HepG2 (cell line): ENCODE data around the gene RNASE12. TPM values are rescaled to one million over a fixed set of nuclear protein-coding genes. Genes with fewer than 3 reads are reported as not detected.

ENCODE experiments used
- CREM ChIP-seq, 2 experiments: sonication (generic) in 1 of 2; formaldehyde crosslinking in 1 of 2; IDR thresholded peaks; 2 replicates each; pipeline versions ENCODE4 v1.4.0 to v1.6.1; 2016 to 2020; ENCODE audit warnings: antibody characterized with exemption in 1 of 2, mild to moderate bottlenecking in 1 of 2, missing genetic modification reagents in 1 of 2
- ETV5 ChIP-seq: IDR thresholded peaks from 2 replicates; pipeline ENCODE4 v1.6.1; 2018; ENCODE audit warnings: missing biosample characterization, missing genetic modification reagents, inconsistent platforms, borderline replicate concordance
- GATAD2A ChIP-seq: IDR thresholded peaks from 2 replicates; pipeline ENCODE4 v1.6.1; 2016
- HNRNPL ChIP-seq: fragments of 200-400 bp; formaldehyde crosslinking; IDR thresholded peaks from 2 replicates; pipeline ENCODE4 v1.6.1; 2017; ENCODE audit warnings: mild to moderate bottlenecking, low read depth, low read length
- JUND ChIP-seq: sonication (generic); formaldehyde crosslinking; IDR thresholded peaks from 2 replicates; pipeline ENCODE4 v1.8.0; 2022; ENCODE audit warnings: mild to moderate bottlenecking, missing genetic modification reagents
- KMT2B ChIP-seq: IDR thresholded peaks from 2 replicates; pipeline ENCODE4 v1.6.1; 2016; ENCODE audit warnings: missing genetic modification reagents, missing compliant biosample characterization
- RFXAP ChIP-seq: sonication (generic); formaldehyde crosslinking; IDR thresholded peaks from 2 replicates; pipeline ENCODE4 v1.4.0; 2020; ENCODE audit warnings: missing genetic modification reagents, borderline replicate concordance
- SOX5 ChIP-seq: IDR thresholded peaks from 2 replicates; pipeline ENCODE4 v1.6.1; 2016; ENCODE audit warnings: borderline replicate concordance
- TCF7 ChIP-seq: sonication (generic); IDR thresholded peaks from 2 replicates; pipeline ENCODE4 v1.6.1; 2016; ENCODE audit warnings: antibody characterized with exemption, low read depth
- TOPORS ChIP-seq: sonication (generic); formaldehyde crosslinking; IDR thresholded peaks from 2 replicates; pipeline ENCODE4 v1.8.0; 2023; ENCODE audit warnings: mild to moderate bottlenecking, missing genetic modification reagents
- ZBTB7A ChIP-seq: sonication (generic); formaldehyde crosslinking; IDR thresholded peaks from 2 replicates; pipeline ENCODE4 v1.8.0; 2022; ENCODE audit warnings: mild to moderate bottlenecking, missing genetic modification reagents
- ZNF180 ChIP-seq: sonication (generic); formaldehyde crosslinking; IDR thresholded peaks from 2 replicates; pipeline ENCODE4 v1.4.0; 2020; ENCODE audit warnings: low read depth, missing genetic modification reagents, borderline replicate concordance
- ZNF329 ChIP-seq: sonication (generic); formaldehyde crosslinking; IDR thresholded peaks from 2 replicates; pipeline ENCODE4 v1.9.0; 2021; ENCODE audit warnings: low read depth, mild to moderate bottlenecking, missing genetic modification reagents
- ZNF431 ChIP-seq: sonication (generic); formaldehyde crosslinking; IDR thresholded peaks from 2 replicates; pipeline ENCODE4 v1.9.0; 2022; ENCODE audit warnings: missing genetic modification reagents, low read depth, mild to moderate bottlenecking, borderline replicate concordance
- ZNF543 ChIP-seq: sonication (generic); formaldehyde crosslinking; IDR thresholded peaks from 2 replicates; pipeline ENCODE4 v1.4.0; 2020; ENCODE audit warnings: mild to moderate bottlenecking, missing genetic modification reagents
- ZNF546 ChIP-seq: sonication (generic); formaldehyde crosslinking; conservative IDR thresholded peaks from 2 replicates; pipeline ENCODE4 v1.8.1; 2023; ENCODE audit warnings: mild to moderate bottlenecking, missing genetic modification reagents
- ZNF747 ChIP-seq: sonication (generic); formaldehyde crosslinking; IDR thresholded peaks from 2 replicates; pipeline ENCODE4 v1.8.1; 2023; ENCODE audit warnings: missing genetic modification reagents, mild to moderate bottlenecking, borderline replicate concordance
- ZSCAN12 ChIP-seq: sonication (generic); formaldehyde crosslinking; IDR thresholded peaks from 2 replicates; pipeline ENCODE4 v1.9.0; 2021; ENCODE audit warnings: mild to moderate bottlenecking, missing genetic modification reagents
- polyA plus RNA-seq, 8 experiments: library from polyadenylated mRNA; depleted of rRNA in 3 of 8; stranded (reverse) in 7 of 8; unstranded in 1 of 8; fragments of >200 nt; fragmentation: Illumina TruSeq in 4 of 8; extraction: Trizol in 4 of 8; gene quantifications; 2 replicates each; pipeline versions ENCODE4 v1.2.1 to v1.2.3, GENCODE V29; 2011 to 2016; ENCODE audit warnings: low read depth in 4 of 8, missing spikeins in 1 of 8, mixed read lengths in 1 of 8; ENCODE audit not compliant: insufficient read depth in 1 of 8
- total RNA-seq, 5 experiments: library from RNA; depleted of rRNA; stranded (reverse); fragments of >200 nt; fragmentation: Illumina TruSeq; extraction: Trizol; gene quantifications; 2 replicates each; pipeline ENCODE4 v1.2.3, GENCODE V29; 2016; ENCODE audit warnings: low read depth in 1 of 5
- TF ChIP-seq, protein P1 (sequence below): sonication (generic); formaldehyde crosslinking; IDR thresholded peaks from 2 replicates; pipeline ENCODE4 v1.4.0; 2020; ENCODE audit warnings: missing genetic modification reagents
- TF ChIP-seq, protein P2 (sequence below): sonication (generic); formaldehyde crosslinking; IDR thresholded peaks from 2 replicates; pipeline ENCODE4 v1.5.1; 2020; ENCODE audit warnings: mild to moderate bottlenecking, missing genetic modification reagents, borderline replicate concordance
- TF ChIP-seq, protein P3 (sequence below): IDR thresholded peaks from 2 replicates; pipeline ENCODE4 v1.6.1; 2018; ENCODE audit warnings: missing genetic modification reagents, mild to moderate bottlenecking, missing compliant biosample characterization
- TF ChIP-seq, protein P4 (sequence below): sonication (generic); formaldehyde crosslinking; IDR thresholded peaks from 2 replicates; pipeline ENCODE4 v1.4.0; 2020; ENCODE audit warnings: missing genetic modification reagents, low read depth, mild to moderate bottlenecking, borderline replicate concordance
- TF ChIP-seq, protein P5 (sequence below): IDR thresholded peaks from 2 replicates; pipeline ENCODE4 v1.6.1; 2012; ENCODE audit warnings: low read depth, low read length, improper control_type of control experiment

RNASE12 gene
- total and polyA plus RNA-seq, 2 of the 13 experiments (the other 11 are each of a cell fraction or from before 2014, with no cell fraction given): not detected

DNA sequence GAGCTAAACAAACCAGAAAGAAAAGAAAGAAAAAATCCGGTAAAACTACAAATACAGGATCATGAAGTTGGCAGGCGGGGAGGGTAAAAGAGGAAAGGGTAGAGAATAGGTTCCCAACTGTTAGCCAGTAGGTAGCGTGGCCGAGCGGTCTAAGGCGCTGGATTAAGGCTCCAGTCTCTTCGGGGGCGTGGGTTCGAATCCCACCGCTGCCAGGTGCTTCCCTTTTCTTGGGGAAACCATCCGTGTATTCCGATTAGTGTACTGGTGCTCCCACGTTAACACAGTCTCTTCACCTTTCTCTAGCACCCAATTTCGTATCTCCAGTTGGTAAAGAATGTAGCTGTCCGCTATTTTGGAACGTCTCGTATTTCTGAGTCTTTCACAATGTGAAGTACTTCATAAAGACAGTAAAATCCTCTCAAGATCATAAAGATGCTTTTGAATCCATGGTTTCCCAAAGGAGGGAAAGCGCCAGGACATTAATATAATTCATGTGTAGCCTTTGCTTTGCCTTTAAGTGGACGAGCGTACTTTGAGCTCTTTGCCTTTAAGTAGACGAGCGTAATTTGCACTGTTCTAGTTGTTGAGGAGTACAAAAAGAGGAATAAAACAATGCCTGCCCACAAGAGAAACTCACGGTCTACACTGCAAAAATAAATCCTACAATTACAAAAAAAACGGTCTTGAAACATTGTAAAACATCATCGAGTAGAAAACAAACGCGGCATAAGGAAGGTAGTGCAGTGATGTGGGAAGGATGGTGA lies 19.0 kb upstream of the RNASE12 start (continued):
- TF ChIP-seq, protein P1, sequence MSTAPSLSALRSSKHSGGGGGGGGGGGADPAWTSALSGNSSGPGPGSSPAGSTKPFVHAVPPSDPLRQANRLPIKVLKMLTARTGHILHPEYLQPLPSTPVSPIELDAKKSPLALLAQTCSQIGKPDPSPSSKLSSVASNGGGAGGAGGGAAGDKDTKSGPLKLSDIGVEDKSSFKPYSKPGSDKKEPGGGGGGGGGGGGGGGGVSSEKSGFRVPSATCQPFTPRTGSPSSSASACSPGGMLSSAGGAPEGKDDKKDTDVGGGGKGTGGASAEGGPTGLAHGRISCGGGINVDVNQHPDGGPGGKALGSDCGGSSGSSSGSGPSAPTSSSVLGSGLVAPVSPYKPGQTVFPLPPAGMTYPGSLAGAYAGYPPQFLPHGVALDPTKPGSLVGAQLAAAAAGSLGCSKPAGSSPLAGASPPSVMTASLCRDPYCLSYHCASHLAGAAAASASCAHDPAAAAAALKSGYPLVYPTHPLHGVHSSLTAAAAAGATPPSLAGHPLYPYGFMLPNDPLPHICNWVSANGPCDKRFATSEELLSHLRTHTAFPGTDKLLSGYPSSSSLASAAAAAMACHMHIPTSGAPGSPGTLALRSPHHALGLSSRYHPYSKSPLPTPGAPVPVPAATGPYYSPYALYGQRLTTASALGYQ (CRISPR knock-in tag): no peak
- TF ChIP-seq ZNF543 (CRISPR knock-in tag): peak; percentile 67; the same call in 1 of the 2 replicates
- TF ChIP-seq ZNF747 (CRISPR knock-in tag): peak; percentile 28; the same call in 1 of the 2 replicates
- TF ChIP-seq HNRNPL: no peak
- TF ChIP-seq RFXAP: no peak
- TF ChIP-seq, protein P2, sequence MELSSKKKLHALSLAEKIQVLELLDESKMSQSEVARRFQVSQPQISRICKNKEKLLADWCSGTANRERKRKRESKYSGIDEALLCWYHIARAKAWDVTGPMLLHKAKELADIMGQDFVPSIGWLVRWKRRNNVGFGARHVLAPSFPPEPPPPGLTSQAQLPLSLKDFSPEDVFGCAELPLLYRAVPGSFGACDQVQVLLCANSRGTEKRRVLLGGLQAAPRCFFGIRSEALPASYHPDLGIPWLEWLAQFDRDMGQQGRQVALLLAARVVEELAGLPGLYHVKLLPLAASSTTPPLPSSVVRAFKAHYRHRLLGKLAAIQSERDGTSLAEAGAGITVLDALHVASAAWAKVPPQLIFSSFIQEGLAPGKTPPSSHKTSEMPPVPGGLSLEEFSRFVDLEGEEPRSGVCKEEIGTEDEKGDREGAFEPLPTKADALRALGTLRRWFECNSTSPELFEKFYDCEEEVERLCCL: no peak
- TF ChIP-seq, protein P3, sequence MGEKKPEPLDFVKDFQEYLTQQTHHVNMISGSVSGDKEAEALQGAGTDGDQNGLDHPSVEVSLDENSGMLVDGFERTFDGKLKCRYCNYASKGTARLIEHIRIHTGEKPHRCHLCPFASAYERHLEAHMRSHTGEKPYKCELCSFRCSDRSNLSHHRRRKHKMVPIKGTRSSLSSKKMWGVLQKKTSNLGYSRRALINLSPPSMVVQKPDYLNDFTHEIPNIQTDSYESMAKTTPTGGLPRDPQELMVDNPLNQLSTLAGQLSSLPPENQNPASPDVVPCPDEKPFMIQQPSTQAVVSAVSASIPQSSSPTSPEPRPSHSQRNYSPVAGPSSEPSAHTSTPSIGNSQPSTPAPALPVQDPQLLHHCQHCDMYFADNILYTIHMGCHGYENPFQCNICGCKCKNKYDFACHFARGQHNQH (CRISPR knock-in tag): peak; percentile 86; the same call in 1 of the 2 replicates
- TF ChIP-seq JUND: no peak
- 0 out of 2 replicates have a peak, but pooled peaks have one; percentile 40 for TF ChIP-seq SOX5 (CRISPR knock-in tag)
- TF ChIP-seq, protein P4, sequence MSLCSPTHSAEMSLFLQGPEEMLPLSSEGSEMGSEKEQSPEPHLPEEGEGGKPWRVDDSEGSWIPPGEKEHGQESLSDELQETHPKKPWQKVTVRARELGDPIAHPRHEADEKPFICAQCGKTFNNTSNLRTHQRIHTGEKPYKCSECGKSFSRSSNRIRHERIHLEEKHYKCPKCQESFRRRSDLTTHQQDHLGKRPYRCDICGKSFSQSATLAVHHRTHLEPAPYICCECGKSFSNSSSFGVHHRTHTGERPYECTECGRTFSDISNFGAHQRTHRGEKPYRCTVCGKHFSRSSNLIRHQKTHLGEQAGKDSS: peak; percentile 70; the same call in 1 of the 2 replicates
- peak; percentile 41; the same call in 1 of the 2 replicates for TF ChIP-seq ETV5 (CRISPR knock-in tag)
- TF ChIP-seq, protein P5, sequence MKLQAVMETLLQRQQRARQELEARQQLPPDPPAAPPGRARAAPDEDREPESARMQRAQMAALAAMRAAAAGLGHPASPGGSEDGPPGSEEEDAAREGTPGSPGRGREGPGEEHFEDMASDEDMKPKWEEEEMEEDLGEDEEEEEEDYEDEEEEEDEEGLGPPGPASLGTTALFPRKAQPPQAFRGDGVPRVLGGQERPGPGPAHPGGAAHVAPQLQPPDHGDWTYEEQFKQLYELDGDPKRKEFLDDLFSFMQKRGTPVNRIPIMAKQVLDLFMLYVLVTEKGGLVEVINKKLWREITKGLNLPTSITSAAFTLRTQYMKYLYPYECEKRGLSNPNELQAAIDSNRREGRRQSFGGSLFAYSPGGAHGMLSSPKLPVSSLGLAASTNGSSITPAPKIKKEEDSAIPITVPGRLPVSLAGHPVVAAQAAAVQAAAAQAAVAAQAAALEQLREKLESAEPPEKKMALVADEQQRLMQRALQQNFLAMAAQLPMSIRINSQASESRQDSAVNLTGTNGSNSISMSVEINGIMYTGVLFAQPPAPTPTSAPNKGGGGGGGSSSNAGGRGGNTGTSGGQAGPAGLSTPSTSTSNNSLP: 0 out of 2 replicates have a peak, but pooled peaks have one; percentile 32
- no peak for TF ChIP-seq ZNF431 (CRISPR knock-in tag)
- no peak for TF ChIP-seq ZBTB7A
- no peak for TF ChIP-seq TCF7
- TF ChIP-seq CREM (IDR thresholded peaks at IDR 0.05): peak; percentile 57; the same call in 1 of the 2 replicates
- TF ChIP-seq CREM (CRISPR knock-in tag; IDR thresholded peaks at IDR 0.05): no peak
- no peak for TF ChIP-seq ZNF329 (CRISPR knock-in tag)
- peak; percentile 84 for TF ChIP-seq GATAD2A (CRISPR knock-in tag)
- no peak for TF ChIP-seq ZNF546 (CRISPR knock-in tag)
- TF ChIP-seq KMT2B (CRISPR knock-in tag): peak; percentile 58
- TF ChIP-seq ZNF180: no peak
- no peak for TF ChIP-seq ZSCAN12 (CRISPR knock-in tag)
- TF ChIP-seq TOPORS (CRISPR knock-in tag): no peak
